Uterus (tissue), 2 donors: Measurements from ENCODE around the gene PRKN.

Experiments used
- CTCF ChIP-seq, 4 experiments: fragments of 200-600 bp in 2 of 4; fragments of 450-650 bp in 2 of 4; sonication (generic) in 2 of 4; IDR thresholded peaks; one replicate each; pipeline ENCODE4 v1.5.1; 2016 to 2019; ENCODE audit warnings: antibody characterized with exemption in 4 of 4, mild to moderate bottlenecking in 2 of 4, moderate library complexity in 1 of 4
- POLR2A ChIP-seq, 2 donors: fragments of 450-650 bp; IDR thresholded peaks; one replicate each; pipeline ENCODE4 v1.6.1; 2016; ENCODE audit warnings: antibody characterized with exemption in 2 of 2, mild to moderate bottlenecking in 1 of 2, moderate library complexity in 1 of 2

GRCh38 chr6:161411265-161411944 lies 1316.2 kb downstream of the PRKN start:
- TF ChIP-seq CTCF (IDR thresholded peaks at IDR 0.05), result no peak
- TF ChIP-seq POLR2A (IDR thresholded peaks at IDR 0.05), result no peak
